GM15510 (cell line): ENCODE results near the gene MYB.

Experiments used
- POLR2A ChIP-seq: IDR thresholded peaks from 3 replicates; pipeline ENCODE4 v1.6.1; 2011; ENCODE audit warnings: borderline replicate concordance; ENCODE audit not compliant: insufficient read length; ENCODE audit errors: extremely low read depth

Gene MYB

DNA sequence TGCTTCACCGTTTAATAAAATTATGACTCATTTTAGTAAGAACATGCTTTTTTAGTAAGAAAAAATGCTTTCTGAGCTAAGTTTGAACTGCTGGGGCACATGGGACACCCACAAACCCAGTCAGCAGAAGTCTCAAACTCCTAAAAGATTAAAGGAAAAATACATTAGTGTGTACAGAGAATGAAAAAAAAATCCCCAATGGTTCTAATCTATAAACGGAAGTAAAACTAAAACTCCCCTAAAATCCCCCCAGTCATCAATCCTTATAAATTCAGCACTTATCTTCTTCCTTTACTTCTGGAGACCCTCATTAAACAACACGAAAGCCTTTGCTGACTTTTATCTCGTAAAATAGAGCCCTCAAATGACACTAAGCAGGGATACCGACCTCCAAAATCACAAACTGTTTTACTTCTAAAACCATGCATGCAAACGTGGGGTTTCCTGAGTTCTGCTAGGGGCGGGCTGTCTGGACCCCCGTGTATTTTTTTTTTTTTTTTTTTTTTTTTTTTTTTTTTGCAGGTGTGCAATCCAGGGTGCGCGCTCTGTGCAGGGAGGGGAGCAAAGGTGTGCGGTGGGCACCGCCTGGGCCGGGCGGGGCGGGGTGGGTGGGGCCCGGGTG lies 1.1 kb upstream of the MYB start:
- TF ChIP-seq POLR2A: no peak

- TF ChIP-seq POLR2A: no peak
These were observed 394 bp downstream of the MYB start for GRCh38 chr6:135181333-135182070.

DNA sequence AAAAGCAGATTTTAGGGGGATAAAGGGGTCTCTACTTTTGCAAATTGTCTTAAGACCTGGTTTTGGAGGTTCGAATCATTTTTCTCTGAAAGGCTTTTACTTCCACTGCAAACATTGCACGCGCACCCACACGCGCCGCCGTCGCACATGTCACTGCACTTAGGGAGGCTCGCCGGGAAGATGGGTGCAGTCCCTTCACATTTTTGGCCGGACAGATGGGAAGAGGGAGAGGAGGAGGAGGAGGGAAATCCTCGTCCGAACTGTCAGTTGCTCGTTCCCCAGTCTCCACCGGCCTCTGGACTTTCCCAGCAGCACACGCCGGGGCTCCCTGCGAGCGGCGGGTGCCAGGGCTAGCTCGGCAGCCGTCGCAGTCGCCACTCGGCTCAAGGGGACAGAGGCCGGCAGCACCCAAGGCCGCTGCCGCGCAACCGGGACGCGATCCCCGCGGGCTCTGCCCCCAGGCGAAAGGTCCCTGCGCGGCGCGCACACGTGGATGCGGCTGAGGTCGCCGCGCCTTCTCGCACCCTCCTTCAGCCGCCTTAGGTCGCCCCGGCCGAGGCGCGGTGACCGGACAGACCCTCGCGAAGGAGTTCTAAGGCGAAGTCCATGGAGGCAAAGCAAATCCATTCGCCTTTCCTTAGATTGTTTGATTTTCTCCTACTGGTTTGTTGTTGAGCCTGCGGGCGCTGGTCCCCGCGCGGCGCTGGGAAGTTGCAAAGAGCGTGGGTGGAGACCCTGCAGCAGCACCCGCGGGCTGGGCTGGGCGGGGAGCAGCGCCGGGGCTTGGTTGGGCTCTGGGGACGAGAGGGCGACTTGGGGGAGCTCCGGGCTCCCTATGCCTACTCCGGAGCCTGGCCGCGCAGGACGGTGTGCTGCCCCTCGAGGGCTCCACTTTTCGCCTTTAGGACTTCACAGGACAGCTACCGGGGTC lies 1.2 kb downstream of the MYB start:
- no peak for TF ChIP-seq POLR2A

DNA sequence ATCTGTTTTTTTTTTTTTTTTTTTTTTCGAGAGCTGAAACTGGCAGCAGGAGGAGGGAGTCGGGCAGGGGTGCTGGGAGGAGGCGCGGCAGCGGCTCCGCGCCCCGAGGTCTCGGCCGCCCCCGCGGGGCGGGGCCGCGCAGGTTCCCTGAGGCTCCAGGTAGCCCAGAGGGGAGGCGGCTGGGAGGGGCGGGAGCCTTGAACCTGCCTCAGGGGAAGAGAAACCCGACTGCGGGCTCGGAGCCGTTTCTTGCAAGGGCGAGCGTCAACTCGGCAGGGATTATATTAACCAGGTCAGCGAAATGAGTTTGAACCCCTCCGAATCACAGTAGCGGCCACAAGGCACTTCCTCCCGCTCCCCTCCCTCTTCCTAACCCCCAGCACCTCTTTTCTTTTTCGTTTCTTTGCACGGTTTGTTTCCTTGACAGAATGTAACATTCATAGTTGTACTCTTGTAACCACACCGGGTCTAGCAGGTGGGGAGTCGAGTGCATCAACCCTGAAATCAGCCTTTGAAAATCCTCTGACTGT lies 2.0 kb downstream of the MYB start:
- peak; percentile 40 for TF ChIP-seq POLR2A

DNA sequence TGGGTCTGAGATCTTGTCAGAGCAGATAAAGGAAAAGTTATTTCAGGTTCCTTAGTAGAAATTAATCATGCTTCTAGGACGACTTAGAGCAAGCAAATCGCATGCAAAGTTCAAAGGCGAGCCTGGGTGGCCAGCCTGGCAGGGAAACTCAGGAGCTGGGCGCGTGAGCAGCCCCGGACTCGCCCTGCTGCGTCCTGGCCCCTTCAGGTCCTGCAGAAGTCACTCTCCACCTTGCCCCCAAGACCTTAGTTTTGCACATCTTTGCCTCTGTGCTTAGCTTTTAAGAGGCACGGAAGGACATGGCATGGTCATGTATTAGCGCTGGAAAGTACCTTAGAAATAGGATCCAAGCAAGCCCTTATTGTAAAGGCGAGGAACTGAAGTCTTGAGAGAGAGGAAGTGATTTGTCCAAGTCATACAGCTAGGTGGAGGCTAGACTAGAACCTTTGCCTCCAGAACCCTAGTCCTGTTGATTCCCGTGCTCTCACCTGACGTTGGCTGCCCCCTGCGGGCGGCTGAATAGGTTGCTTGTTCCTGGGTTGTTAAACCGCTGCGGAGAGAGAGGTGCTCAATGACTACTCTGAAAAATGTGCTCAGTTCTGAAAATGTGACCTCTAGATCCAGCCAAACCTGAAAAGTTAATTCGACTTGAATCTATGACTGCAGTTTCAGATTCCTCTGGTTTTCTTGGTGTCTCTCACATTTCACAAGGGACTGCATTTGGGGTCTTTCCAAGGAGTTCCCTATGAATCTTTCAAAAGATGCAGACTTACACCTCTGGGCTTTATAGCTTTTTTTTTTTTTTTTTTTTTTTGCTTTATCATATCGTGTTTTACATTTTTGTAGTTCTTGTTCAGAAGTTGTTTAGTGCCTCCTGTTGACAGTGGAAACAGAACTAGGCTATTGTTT lies 2.7 kb downstream of the MYB start:
- TF ChIP-seq POLR2A: no peak

DNA sequence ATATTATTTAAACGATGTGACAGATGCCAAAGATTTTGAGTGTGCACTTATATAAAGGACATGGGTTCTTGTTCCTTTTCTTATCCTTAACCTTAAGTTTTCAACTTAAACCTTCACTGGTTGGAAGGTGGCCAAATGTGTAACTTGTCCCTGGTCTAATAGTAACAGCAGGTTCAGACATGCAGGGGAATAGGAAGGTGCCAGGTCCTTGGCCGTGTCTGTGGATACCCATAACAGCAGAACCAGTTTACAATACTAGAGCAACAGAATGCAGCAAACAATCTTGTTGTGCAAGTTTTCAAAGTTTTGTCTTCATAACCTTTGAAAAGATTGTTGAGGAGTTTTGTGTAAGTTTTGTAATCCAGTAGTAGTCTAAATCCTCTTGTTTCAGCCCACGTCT lies 4.4 kb downstream of the MYB start:
- no peak for TF ChIP-seq POLR2A

DNA sequence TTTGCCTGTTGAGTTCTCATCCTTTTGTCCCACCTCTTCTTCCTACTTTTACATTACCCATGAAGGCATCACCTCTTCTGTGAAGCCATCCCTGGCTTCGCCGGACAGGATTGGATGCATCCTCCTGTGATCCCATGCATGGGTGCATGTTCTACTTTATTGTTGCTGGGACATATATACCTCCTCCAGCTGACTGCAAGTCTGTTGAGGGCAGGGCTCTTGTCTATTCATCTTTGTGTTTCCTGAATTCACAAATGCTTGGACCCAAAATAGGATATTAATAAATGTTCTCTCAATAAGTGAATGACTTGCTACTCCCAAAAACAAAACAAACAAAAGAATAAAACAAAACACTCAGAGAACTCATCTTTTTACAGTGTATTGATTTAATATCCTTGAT lies 5.1 kb downstream of the MYB start:
- no peak for TF ChIP-seq POLR2A

DNA sequence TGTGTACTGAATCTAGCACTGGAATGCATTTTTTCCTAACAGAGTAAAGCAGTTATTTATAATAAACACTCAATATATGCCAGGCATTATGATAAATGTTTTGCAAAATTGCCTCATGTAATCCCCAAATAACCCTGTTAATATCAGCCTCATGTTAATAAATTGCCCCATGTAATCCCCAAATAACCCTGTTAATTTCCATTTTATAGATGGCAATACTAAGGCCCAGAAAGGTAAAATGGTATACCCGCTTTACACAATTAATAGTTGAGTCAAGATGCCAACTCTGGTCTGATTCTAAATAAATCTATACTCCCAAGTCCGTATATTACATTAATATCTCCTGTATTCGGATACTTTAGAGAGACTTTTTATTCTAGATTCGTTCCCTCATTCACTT lies 6.3 kb downstream of the MYB start:
- TF ChIP-seq POLR2A: no peak

DNA sequence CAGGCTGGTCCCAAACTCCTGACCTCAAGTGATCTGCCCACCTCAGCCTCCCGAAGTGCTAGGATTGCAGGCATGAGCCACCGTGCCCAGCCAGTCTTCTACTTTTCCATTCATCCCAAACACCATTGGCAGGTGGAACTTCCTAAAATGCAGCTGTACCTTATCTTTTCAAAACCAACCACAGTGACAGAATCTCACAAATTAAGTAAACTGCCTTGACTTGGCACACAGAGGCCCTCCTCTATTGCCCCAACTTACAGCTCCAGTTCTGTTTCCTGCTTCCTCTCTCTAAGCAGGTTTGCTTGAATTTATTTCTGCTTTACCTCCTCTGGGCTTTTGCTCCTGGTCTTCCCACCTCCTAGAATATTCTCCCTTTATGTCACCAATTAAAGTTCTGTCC lies 7.6 kb downstream of the MYB start:
- TF ChIP-seq POLR2A: no peak

GRCh38 chr6:135189344-135189743 lies 8.2 kb downstream of the MYB start:
- no peak for TF ChIP-seq POLR2A

DNA sequence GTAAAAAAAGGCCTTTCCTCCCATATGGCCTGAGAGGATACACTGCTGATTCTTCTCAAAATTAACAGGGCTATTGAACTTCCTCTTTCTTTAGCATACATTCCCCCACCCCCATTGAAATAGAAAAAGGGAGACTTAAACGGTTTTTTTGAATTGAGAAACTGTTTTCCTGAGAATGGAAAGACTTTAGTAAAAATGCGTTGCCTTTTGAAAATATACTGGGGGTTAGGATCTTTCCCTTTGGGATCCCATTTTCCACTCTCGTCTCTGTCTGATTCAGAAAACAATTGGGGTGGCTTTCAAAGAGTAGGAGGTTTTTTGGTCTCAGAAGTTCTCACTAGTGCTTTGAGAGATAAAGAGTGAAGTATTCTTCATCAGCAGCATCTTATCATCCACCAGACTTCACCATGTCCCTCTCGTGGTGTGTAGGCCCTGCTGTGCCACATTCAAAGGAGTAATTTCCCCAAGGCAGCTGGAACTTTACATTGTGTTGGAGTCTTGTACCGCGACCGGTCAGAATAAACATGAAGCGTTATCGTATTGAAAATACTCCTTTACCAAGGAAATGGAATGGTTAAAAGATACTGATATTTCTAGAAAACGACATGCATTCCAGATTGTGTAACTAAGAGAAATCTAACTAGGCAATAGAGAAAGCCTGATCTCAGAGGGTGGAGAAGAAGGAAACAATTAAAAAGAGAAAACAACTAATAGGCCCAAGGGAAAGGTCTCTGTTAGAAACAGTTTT lies 10.6 kb downstream of the MYB start:
- no peak for TF ChIP-seq POLR2A

- TF ChIP-seq POLR2A: no peak
These were observed 11.4 kb downstream of the MYB start for GRCh38 chr6:135192256-135193174.
